HCT116 (cell line): Measurements from ENCODE around the gene EPC1.

Source experiments
- EZH2 ChIP-seq: fragments of 200-600 bp; sonication (generic); IDR thresholded peaks from 2 replicates; pipeline ENCODE4 v1.6.1; 2017; ENCODE audit warnings: antibody characterized with exemption, mixed run types
- EZH2phosphoT487 ChIP-seq: fragments of 200-600 bp; IDR thresholded peaks from 2 replicates; pipeline ENCODE4 v1.6.1; 2018; ENCODE audit warnings: antibody characterized with exemption, borderline replicate concordance
- JUND ChIP-seq: IDR thresholded peaks from 2 replicates; pipeline ENCODE4 v1.6.1; 2012
- MAX ChIP-seq: IDR thresholded peaks from 2 replicates; pipeline ENCODE4 v1.6.1; 2012
- POLR2A ChIP-seq: IDR thresholded peaks from 2 replicates; pipeline ENCODE4 v1.7.0; 2011; ENCODE audit warnings: borderline replicate concordance; ENCODE audit not compliant: insufficient read depth, insufficient read length; ENCODE audit errors: extremely low read depth
- RAD21 ChIP-seq: IDR thresholded peaks from 2 replicates; pipeline ENCODE4 v1.6.1; 2012; ENCODE audit warnings: low read depth, mild to moderate bottlenecking
- SP1 ChIP-seq: IDR thresholded peaks from 2 replicates; pipeline ENCODE4 v1.6.1; 2012; ENCODE audit warnings: low read depth
- TCF7L2 ChIP-seq: IDR thresholded peaks from 2 replicates; pipeline ENCODE4 v1.7.0; 2011; ENCODE audit warnings: borderline replicate concordance, inconsistent platforms; ENCODE audit not compliant: insufficient read depth, insufficient read length; ENCODE audit errors: extremely low read depth
- YY1 ChIP-seq: IDR thresholded peaks from 2 replicates; pipeline ENCODE4 v1.6.1; 2011; ENCODE audit warnings: low read length, low read depth, moderate library complexity, mild to moderate bottlenecking; ENCODE audit not compliant: insufficient replicate concordance; ENCODE audit errors: extremely low read depth
- TF ChIP-seq, protein P1 (sequence below), 3 experiments: fragments of 200-600 bp in 1 of 3; sonication (generic) in 1 of 3; IDR thresholded peaks in 2 of 3; conservative IDR thresholded peaks in 1 of 3; 2 replicates each; pipeline ENCODE4 v1.5.1; 2012 to 2017; ENCODE audit warnings: low read depth in 2 of 3, low read length in 2 of 3, antibody characterized with exemption in 1 of 3, borderline replicate concordance in 1 of 3, control low read depth in 1 of 3, mild to moderate bottlenecking in 1 of 3, mixed read lengths in 1 of 3, mixed run types in 1 of 3, moderate library complexity in 1 of 3; ENCODE audit not compliant: insufficient read depth in 1 of 3

DNA sequence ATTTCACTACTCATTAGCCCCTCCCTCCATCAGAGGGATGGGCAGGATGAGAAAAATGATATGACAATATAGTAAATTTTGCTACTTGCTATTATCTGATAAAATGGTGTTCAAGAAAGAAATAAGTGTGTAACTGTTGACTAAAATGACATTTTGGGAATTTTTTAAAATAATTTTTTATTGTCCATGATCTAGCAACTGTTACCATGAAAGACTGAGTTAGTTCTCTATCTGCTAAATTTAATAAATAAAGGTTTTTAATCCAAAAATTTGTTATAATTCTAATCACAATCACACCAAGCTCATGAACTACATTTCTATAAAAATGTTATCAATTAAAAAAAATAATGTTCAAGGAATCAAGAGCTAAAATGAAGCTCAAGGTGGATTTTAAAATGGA lies 28.7 kb upstream of the EPC1 start:
- TF ChIP-seq EZH2phosphoT487, result no peak
- TF ChIP-seq MAX, result no peak
- TF ChIP-seq YY1, result no peak
- TF ChIP-seq, protein P1, sequence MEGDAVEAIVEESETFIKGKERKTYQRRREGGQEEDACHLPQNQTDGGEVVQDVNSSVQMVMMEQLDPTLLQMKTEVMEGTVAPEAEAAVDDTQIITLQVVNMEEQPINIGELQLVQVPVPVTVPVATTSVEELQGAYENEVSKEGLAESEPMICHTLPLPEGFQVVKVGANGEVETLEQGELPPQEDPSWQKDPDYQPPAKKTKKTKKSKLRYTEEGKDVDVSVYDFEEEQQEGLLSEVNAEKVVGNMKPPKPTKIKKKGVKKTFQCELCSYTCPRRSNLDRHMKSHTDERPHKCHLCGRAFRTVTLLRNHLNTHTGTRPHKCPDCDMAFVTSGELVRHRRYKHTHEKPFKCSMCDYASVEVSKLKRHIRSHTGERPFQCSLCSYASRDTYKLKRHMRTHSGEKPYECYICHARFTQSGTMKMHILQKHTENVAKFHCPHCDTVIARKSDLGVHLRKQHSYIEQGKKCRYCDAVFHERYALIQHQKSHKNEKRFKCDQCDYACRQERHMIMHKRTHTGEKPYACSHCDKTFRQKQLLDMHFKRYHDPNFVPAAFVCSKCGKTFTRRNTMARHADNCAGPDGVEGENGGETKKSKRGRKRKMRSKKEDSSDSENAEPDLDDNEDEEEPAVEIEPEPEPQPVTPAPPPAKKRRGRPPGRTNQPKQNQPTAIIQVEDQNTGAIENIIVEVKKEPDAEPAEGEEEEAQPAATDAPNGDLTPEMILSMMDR (IDR thresholded peaks at IDR 0.05 in 2 of 3, conservative IDR thresholded peaks at IDR 0.05 in 1 of 3; ENCODE audit: borderline replicate concordance in 1 of 3, insufficient read depth in 1 of 3, low read depth in 2 of 3, low read length in 2 of 3), result no peak
- no peak for TF ChIP-seq SP1
- TF ChIP-seq EZH2, result no peak
- TF ChIP-seq JUND, result no peak
- TF ChIP-seq TCF7L2, result no peak
- TF ChIP-seq RAD21, result no peak
- no peak for TF ChIP-seq POLR2A
